HAP-1 (cell line): ENCODE results near the gene DHDH.
"Not testable (repeated sequence)": the region's sequence is repeated elsewhere in the genome, so short reads cannot be mapped to it uniquely, and the experiment has no call there.

ENCODE experiments used
- DNase-seq, 2 experiments: peaks; one replicate each; pipeline ENCODE4 v3.0.0-alpha.2; 2016 to 2020; ENCODE audit warnings: low spot score in 2 of 2
- H3K27me3 ChIP-seq: fragments of 250-450 bp; sonication (Bioruptor Pico); 2 replicates; pipeline ENCODE4 v1.5.1; 2020; ENCODE audit warnings: low read depth, mild to moderate bottlenecking, moderate library complexity
- H3K36me3 ChIP-seq: fragments of 250-450 bp; sonication (Bioruptor Pico); replicated peaks from 2 replicates; pipeline ENCODE4 v1.5.1; 2020; ENCODE audit warnings: mild to moderate bottlenecking
- H3K4me1 ChIP-seq: fragments of 250-450 bp; sonication (Bioruptor Pico); 2 replicates; pipeline ENCODE4 v1.5.1; 2020; ENCODE audit warnings: mild to moderate bottlenecking
- H3K4me3 ChIP-seq: fragments of 250-450 bp; sonication (Bioruptor Pico); 2 replicates; pipeline ENCODE4 v1.5.1; 2020; ENCODE audit warnings: mild to moderate bottlenecking, moderate library complexity
- H3K9me3 ChIP-seq: fragments of 250-450 bp; sonication (Bioruptor Pico); 2 replicates; pipeline ENCODE4 v1.5.1; 2020; ENCODE audit warnings: mild to moderate bottlenecking, moderate library complexity
- in situ Hi-C: fragments of 300-500 bp; cut with MboI; formaldehyde crosslinking; loops from 3 replicates; pipeline ENCODE4 v1.14.3; 2020; ENCODE audit warnings: low sequenced_read_pairs, inconsistent platforms, mixed read lengths

Gene DHDH

DNA sequence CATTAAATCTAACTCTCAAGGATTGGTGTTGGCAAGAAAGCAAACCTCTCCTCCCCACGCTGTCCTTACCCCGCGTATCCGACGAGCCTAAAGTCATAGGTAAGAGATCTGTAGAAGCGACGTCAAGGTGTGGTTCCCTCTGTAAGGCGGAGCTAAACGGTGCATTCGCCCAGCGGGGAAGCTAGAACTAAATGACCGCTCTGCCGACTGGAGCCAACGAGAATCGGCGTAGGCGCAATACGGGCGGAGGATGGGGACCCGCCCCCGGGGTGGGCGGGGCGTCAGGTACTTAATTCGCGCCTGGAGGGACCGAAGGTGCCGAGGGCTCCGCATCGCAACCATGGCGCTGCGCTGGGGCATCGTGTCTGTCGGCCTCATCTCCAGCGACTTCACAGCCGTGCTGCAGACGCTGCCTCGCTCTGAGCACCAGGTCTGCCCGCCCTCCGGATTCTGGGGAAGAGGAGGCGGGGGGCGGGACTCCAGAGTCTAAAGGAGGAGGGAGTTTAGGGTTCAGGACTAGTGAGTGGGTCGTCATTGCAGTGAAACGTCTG, at the start of gene DHDH:
DHDH (plus strand) TSS at position 318 of the 551 bp plus-strand sequence; CDS start at position 341, 23 bp downstream.
- in situ Hi-C loops, result no loop called here
- peak within 1 kb of the TSS; percentile 34 for H3K4me3 ChIP-seq
- H3K36me3 ChIP-seq, result no peaks in the 10 kb centered on the region
- peaks cover 8% of the 10 kb centered on the region for H3K4me1 ChIP-seq
- H3K27me3 ChIP-seq, result no peaks in the 10 kb centered on the region
- H3K9me3 ChIP-seq, result no peaks in the 10 kb centered on the region
- DNase-seq, result peak; percentile 84 to 93

DNA sequence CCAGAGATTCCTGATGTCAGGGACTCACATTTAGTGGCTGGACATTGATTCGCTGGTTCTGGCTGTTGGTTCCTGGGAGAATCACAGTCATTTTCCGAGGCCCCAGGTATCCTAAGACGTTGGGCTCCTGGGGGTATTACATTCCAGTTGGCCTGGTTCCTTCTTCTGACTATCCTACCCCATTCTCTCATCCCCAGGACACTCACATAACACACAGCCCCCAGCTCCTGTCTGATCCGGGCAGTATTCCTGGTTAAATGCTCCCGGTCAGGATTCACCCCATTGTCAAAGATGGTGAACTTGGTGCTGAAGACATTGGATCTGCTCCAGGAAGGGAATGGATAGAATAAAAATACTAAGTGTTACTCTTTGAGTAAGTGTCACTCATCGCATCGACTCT, 49.8 kb upstream of the DHDH start:
- no peaks in the 10 kb centered on the region for H3K9me3 ChIP-seq
- no peaks in the 10 kb centered on the region for H3K27me3 ChIP-seq
- in situ Hi-C loops, result no loop called here
- no peak overlapping the region for H3K4me3 ChIP-seq
- DNase-seq, result no peak
- no peaks in the 10 kb centered on the region for H3K4me1 ChIP-seq
- no peaks in the 10 kb centered on the region for H3K36me3 ChIP-seq

DNA sequence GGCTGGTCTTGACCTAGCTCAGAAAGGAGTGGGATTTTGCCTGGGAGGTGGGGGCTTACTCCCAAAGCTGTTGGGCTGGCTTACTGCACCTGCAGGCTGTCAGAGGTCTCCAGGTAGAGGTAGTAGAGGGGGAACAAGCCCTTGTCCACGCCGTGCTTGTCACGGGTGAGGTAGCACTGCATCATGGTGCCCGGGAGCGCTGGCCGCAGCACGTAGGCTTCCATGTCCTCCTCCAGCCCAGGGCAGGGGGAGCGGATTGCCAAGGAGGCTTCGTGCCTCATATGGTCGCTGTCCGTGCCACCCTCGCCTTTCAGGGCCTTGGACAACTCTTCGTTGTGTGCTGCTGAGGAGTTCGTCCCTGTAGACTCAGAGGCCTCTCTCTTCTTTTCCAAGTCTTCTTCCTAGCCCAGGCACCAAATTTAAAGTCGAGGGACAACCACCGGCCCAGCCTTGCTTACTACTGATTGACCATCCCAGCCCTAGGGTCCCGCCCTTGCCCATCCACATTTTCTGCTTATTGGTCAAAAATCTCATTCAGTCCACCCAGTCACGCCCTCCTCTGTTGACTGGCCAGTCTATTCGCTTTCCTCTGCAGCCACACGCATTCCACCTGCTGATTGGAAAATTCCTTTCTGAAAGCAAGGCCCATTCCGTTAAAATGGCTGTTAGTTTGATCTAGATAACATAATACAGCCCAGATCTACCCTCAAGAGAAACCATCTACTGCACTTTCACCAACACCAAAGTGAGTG, 45.5 kb upstream of the DHDH start:
- H3K4me1 ChIP-seq, result peaks cover 11% of the 10 kb centered on the region
- no peaks in the 10 kb centered on the region for H3K27me3 ChIP-seq
- no peaks in the 10 kb centered on the region for H3K9me3 ChIP-seq
- H3K36me3 ChIP-seq, result no peaks in the 10 kb centered on the region
- no peak for DNase-seq
- in situ Hi-C loops, result no loop called here
- no peak overlapping the region for H3K4me3 ChIP-seq

DNA sequence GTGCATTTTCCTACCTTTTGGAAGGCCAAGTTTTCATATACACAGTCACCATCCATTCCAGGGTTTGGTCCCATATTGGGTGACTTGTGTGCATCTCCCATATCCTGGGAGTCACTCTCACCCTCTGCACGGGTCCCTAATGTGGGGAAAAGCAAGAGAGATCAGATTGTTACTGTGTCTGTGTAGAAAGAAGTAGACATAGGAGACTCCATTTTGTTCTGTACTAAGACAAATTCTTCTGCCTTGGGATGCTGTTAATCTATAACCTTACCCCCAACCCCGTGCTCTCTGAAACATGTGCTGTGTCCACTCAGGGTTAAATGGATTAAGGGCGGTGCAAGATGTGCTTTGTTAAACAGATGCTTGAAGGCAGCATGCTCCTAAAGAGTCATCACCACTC, 44.0 kb upstream of the DHDH start:
- in situ Hi-C loops, DNase-seq, H3K4me3 ChIP-seq, H3K9me3 ChIP-seq, H3K27me3 ChIP-seq, H3K36me3 ChIP-seq: not testable (repeated sequence)
- H3K4me1 ChIP-seq, result peaks cover 11% of the 10 kb centered on the region

DNA sequence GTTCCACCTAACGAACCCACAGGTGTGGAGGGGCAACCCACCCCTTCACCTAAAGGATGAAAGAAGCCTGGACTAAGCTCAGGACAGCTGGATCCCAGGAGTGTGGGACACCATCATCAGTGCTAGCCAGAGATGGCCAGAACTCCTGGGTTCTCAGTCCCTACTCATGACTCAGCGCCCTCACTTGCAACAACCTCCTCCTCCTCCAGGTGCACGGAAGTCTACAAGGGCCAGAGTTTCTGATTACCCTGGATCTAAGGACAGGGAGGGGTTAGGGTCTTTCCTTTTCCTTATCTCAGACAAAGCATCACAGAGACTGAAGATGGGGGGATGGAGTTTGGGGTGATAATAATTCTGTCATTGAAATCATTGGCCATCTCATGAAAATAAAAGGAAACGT, 42.9 kb upstream of the DHDH start:
- peaks cover 11% of the 10 kb centered on the region for H3K4me1 ChIP-seq
- no peaks in the 10 kb centered on the region for H3K9me3 ChIP-seq
- no peaks in the 10 kb centered on the region for H3K27me3 ChIP-seq
- H3K4me3 ChIP-seq, result no peak overlapping the region
- H3K36me3 ChIP-seq, result no peaks in the 10 kb centered on the region
- in situ Hi-C loops, result no loop called here
- no peak for DNase-seq

DNA sequence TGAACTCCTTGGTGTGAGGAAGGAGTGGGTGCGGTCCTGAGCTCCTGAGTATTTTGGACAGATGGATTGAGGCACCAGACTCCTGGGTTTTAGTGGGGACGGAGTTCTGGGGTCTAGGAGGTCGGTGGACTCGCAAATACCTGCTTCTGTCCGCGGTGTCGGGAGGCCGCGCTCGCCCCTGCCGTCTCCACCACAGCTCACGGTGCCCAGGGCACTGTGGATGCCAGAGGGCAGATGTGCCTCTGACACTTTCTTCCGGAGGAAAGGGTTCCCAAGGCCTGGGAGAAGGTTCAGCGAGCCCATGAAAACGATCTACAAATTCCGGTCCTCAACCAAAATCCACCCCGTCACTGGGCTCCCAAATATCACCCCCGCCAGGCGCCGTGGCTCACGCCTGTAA, 38.3 kb upstream of the DHDH start:
- DNase-seq, result no peak
- Histone ChIP-seq H3K4me1 (peaks cover 9% of the 10 kb centered on the region), H3K36me3 (no peaks in the 10 kb centered on the region), H3K4me3 (no peak overlapping the region), H3K27me3 (no peaks in the 10 kb centered on the region), H3K9me3 (no peaks in the 10 kb centered on the region)
- in situ Hi-C loops, result no loop called here

DNA sequence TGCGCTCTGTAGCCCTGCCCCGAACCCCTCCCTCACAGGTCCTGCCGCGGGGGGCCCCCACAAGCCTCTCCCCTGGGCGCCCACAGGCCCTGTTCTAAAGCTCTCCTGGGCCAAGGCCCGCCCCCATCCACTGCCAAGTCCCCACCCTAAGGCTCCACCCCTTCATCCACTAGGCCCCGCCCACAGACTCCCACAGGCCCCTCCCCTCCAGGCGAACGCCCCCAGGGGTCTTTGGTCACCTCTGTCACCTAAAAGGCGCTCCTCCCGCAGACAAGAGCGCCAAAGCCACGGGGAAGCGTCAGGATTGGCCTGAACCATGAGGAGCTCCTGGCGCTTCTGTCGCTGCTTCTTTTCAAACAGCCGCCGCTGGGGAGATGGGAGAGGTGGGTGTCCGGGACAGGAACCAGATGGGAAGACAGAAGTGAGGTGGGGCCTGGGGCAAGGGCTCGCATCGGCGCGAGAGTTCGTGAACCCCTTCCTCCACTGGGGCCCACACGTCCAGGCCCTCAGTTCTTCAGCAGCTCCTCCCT, 37.2 kb upstream of the DHDH start:
- DNase-seq, result peak in 1 of 2 experiments; percentile 45

DNA sequence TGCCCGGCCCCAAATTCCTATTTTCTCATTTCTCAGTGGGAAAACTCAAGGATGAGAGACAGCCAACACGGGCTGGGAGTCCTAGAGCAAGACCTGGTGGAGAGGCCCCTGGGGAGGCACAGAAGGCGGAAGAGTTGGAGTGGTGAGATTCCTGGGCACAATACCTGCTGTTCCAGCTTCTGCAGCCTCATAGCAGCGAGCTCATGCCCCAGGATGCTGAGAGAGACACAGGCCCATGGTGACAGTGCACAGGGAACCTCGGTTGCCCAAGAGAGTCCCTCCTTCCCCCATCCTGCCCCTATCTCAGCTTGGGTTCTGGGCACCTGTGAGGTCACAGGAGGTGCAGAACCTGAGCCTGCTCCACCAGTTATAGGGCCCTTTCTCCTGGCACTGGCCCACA, 36.3 kb upstream of the DHDH start:
- Histone ChIP-seq H3K9me3 (no peaks in the 10 kb centered on the region), H3K36me3 (peaks cover 6% of the 10 kb centered on the region), H3K4me1 (peaks cover 15% of the 10 kb centered on the region), H3K27me3 (no peaks in the 10 kb centered on the region), H3K4me3 (no peak overlapping the region)
- DNase-seq, result no peak
- in situ Hi-C loops, result no loop called here

More for the DNA sequence above, 37.2 kb upstream of the DHDH start:
- no peak overlapping the region for H3K4me3 ChIP-seq
- H3K27me3 ChIP-seq, result no peaks in the 10 kb centered on the region
- H3K36me3 ChIP-seq, result no peaks in the 10 kb centered on the region; the same call in 1 of the 2 replicates
- H3K4me1 ChIP-seq, result peaks cover 11% of the 10 kb centered on the region
- no peaks in the 10 kb centered on the region for H3K9me3 ChIP-seq
- in situ Hi-C loops, result no loop called here

DNA sequence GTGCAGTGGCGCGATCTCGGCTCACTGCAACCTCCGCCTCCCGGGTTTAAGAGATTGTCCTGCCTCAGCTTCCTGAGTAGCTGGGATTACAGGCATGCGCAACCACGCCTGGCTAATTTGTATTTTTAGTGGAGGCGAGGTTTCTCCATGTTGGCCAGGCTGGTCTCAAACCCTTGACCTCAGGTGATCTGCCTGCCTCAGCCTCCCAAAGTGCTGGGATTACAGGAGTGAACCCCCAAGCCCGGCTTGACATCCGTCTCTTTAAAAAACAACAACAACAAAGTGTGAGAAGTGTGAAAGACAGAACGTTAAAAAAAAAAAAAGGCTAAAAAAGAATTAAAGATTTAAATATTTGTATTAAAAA, 34.1 kb upstream of the DHDH start:
- in situ Hi-C loops, H3K36me3 ChIP-seq, DNase-seq, H3K9me3 ChIP-seq, H3K27me3 ChIP-seq: not testable (repeated sequence)
- peaks cover 15% of the 10 kb centered on the region for H3K4me1 ChIP-seq
- peak overlapping the region; percentile 47 for H3K4me3 ChIP-seq

DNA sequence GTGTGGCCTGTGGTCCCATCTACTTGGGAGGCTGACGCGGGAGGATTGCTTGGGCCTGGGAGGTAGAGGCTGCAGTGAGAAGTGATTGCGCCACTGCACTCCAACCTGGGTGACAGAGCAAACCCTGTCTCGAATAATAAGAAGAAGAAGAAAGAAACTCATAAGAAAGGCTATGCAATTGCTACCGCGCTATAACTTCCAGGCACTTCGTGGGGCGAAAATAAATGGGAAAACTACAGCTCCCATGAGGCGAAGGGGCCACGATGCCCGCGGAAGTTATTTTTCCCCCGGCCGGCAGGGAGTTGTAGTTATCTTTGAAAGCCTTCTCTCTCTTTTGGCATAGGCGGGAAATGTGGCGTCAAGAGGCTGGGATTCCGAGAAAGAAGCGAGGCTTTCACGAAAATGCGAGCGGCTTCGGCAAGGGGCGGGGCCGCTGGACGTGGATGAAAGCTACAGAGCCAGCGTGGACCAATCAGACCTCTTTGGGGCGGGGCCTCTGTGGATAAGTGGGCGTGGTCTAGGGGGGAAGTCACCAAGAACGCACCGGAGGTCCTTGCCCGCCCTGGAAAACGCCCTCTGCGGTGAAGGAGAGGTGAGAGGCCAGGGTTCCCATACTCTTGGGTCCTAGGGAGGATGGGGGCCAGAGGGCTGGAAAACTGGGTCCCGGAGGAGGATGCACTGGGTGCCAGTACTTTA, 33.6 kb upstream of the DHDH start, which contains the start of gene NUCB1:
NUCB1 (plus strand) TSS at position 532 of the 696 bp plus-strand sequence. CDS start 485 bp downstream, outside the sequence.
- no peaks in the 10 kb centered on the region for H3K9me3 ChIP-seq
- H3K4me3 ChIP-seq, result peak within 1 kb of the TSS; percentile 47
- no peaks in the 10 kb centered on the region for H3K27me3 ChIP-seq
- peak; percentile 96 to 100 for DNase-seq
- peaks cover 6% of the 10 kb centered on the region for H3K36me3 ChIP-seq
- in situ Hi-C loops, result no loop called here
- peaks cover 15% of the 10 kb centered on the region for H3K4me1 ChIP-seq

DNA sequence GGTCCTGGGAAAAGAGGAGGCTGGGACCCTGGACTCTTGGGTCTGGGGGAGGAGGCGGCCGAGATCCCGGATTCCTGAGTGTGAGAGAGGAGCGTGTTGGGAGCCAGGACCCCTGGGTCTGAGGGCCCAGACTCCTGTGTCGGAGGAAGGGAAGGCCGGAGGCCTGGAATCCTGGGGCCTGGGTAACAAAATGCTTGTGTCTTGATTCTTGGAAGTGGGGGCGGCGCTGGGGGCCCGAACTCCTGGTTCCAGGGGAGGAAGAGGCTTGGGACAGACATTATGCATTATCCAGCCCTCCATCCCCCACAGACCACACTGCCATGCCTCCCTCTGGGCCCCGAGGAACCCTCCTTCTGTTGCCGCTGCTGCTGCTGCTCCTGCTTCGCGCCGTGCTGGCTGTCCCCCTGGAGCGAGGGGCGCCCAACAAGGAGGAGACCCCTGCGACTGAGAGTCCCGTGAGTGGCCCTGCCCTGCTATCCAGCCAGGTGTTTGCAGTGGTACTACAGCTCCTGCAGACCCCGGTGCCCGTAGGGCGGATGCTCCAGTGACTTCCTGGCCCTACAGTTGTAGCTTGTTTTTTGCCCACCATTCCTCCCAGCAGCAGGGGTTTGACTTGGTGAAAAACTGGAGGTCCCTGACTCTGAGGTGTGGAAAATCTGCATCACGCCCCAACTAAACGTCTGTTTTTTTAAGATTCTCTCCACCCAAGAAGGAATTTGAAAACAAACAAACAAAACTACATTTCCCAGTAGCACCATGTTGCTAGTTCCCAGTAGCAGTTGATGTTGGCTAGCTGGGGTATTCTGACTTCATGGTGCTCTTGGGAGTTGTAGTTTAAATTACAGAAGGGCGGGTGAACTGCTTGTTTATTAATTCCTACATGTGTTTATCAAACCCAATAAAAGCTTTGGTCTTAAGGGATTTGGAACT, 32.8 kb upstream of the DHDH start:
- Histone ChIP-seq H3K27me3 (no peaks in the 10 kb centered on the region), H3K36me3 (peaks cover 6% of the 10 kb centered on the region), H3K9me3 (no peaks in the 10 kb centered on the region), H3K4me1 (peaks cover 15% of the 10 kb centered on the region), H3K4me3 (peak overlapping the region; percentile 47)
- in situ Hi-C loops, result no loop called here
- peak in 1 of 2 experiments; percentile 34 for DNase-seq

DNA sequence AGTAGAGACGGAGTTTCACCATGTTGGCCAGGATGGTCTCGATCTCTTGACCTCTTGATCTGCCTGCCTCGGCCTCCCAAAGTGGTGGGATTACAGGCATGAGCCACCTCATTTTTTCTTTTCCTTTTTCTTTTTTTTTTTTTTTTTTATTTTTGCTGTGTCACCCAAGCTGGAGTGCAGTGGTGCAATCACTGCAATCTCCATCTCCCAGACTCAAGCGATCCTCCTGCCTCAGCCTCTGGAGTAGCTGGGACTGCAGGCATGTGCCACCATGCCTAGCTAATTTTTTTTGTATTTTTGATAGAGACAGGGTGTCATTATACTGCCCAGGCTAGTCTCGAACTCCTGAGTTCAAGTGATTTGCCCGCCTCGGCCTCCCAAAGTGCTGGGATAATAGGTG, 31.2 kb upstream of the DHDH start:
- H3K27me3 ChIP-seq, H3K36me3 ChIP-seq, DNase-seq, H3K9me3 ChIP-seq, in situ Hi-C loops, H3K4me3 ChIP-seq: not testable (repeated sequence)
- peaks cover 15% of the 10 kb centered on the region for H3K4me1 ChIP-seq

DNA sequence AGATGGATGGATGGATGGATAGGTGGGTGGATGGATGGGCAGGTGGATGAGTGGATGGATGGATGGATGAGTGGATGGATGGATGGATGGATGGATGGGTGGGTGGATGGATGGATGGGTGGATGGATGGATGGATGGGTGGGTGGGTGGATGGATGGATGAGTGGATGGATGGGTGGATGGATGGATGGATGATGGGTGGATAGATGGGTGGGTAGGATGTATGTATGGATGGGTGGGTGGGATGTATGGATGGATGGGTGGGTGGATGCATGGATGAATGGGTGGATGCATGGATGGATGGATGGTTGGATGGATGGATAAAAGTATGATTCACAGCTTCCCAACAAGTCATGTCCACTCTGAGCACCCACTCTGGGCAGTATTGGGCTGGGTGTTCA, 29.7 kb upstream of the DHDH start:
- H3K9me3 ChIP-seq, H3K4me3 ChIP-seq, in situ Hi-C loops, H3K36me3 ChIP-seq, DNase-seq, H3K27me3 ChIP-seq: not testable (repeated sequence)
- peaks cover 15% of the 10 kb centered on the region for H3K4me1 ChIP-seq
